B cell (primary cell): ENCODE data around the gene COPS3. TPM values are rescaled to one million over a fixed set of nuclear protein-coding genes. Genes with fewer than 3 reads are reported as not detected.

ENCODE experiments used
- ATAC-seq: fragments of 200-7000 bp; cut with Tn5 transposase; one replicate; pipeline ENCODE4 v1.10.0; 2021; ENCODE audit warnings: low read depth, mild to moderate bottlenecking, moderate number of reproducible peaks, moderate library complexity
- CTCF ChIA-PET: fragments of 350-600 bp; sonication (Branson Sonifier 250); formaldehyde crosslinking; loops from one replicate; lab custom pipeline; 2021; ENCODE audit warnings: antibody characterized with exemption, inconsistent platforms; lab: Charles Lee
- POLR2A ChIA-PET: fragments of 350-600 bp; sonication (Branson Sonifier 250); formaldehyde crosslinking; loops from one replicate; lab custom pipeline; 2021; ENCODE audit warnings: antibody characterized with exemption; lab: Charles Lee
- DNase-seq: peaks from one replicate; pipeline ENCODE4 v3.0.0; 2013
- H2AFZ ChIP-seq: 2 replicates; pipeline ENCODE4 v1.6.1; 2012; ENCODE audit warnings: mild to moderate bottlenecking, low read depth, low read length; ENCODE audit not compliant: insufficient read depth, poor library complexity, severe bottlenecking
- H3K27ac ChIP-seq, 2 donors: 1 replicate in 1 of 2; 2 replicates in 1 of 2; pipeline ENCODE4 v1.5.1; 2012 to 2013; ENCODE audit warnings: low read length in 2 of 2, mild to moderate bottlenecking in 2 of 2, moderate library complexity in 1 of 2
- H3K27me3 ChIP-seq, 4 experiments: fragments of 200-600 bp in 1 of 4; sonication (generic) in 1 of 4; replicated peaks in 1 of 4; 1 replicate in 2 of 4; 2 replicates in 2 of 4; pipeline versions ENCODE4 v1.6.1 to v1.7.0; 2013 to 2016; ENCODE audit warnings: low read length in 3 of 4, mild to moderate bottlenecking in 2 of 4, mixed read lengths in 1 of 4, moderate library complexity in 1 of 4; ENCODE audit not compliant: insufficient read depth in 4 of 4, control insufficient read depth in 3 of 4; ENCODE audit errors: control extremely low read depth in 1 of 4
- H3K36me3 ChIP-seq, 2 experiments: replicated peaks in 1 of 2; 1 replicate in 1 of 2; 2 replicates in 1 of 2; pipeline versions ENCODE4 v1.6.1 to v1.7.1; 2013; ENCODE audit warnings: low read length in 1 of 2; ENCODE audit not compliant: insufficient read depth in 2 of 2, control insufficient read depth in 1 of 2; ENCODE audit errors: control extremely low read depth in 1 of 2, extremely low read depth in 1 of 2
- H3K4me1 ChIP-seq, 2 donors: fragments of 200-600 bp in 1 of 2; sonication (generic) in 1 of 2; 1 replicate in 1 of 2; 2 replicates in 1 of 2; pipeline versions ENCODE4 v1.5.1 to v1.6.1; 2013 to 2017; ENCODE audit warnings: low read length in 2 of 2; ENCODE audit not compliant: control insufficient read depth in 2 of 2, insufficient read depth in 2 of 2
- H3K4me2 ChIP-seq: replicated peaks from 2 replicates; pipeline ENCODE3; 2012; ENCODE audit warnings: mild to moderate bottlenecking, low read depth, low read length; ENCODE audit not compliant: poor library complexity, severe bottlenecking
- H3K4me3 ChIP-seq, 5 experiments: fragments of 200-600 bp in 1 of 5; sonication (generic) in 1 of 5; 1 replicate in 3 of 5; 2 replicates in 2 of 5; pipeline versions ENCODE4 v1.5.1 to v1.7.0; 2011 to 2016; ENCODE audit warnings: low read length in 4 of 5, mild to moderate bottlenecking in 4 of 5, low read depth in 2 of 5, control low read depth in 1 of 5, moderate library complexity in 1 of 5; ENCODE audit not compliant: insufficient read depth in 1 of 5; ENCODE audit errors: control extremely low read depth in 1 of 5, extremely low read depth in 1 of 5
- H3K79me2 ChIP-seq: fragments of 200-600 bp; sonication (generic); one replicate; pipeline ENCODE4 v1.6.0; 2016; ENCODE audit warnings: low read length; ENCODE audit not compliant: control insufficient read depth, insufficient read depth
- H3K9ac ChIP-seq: fragments of 200-600 bp; sonication (generic); 2 replicates; pipeline ENCODE4 v1.6.1; 2017; ENCODE audit warnings: mild to moderate bottlenecking, low read length, moderate library complexity
- H3K9me3 ChIP-seq, 3 donors: one replicate each; pipeline versions ENCODE4 v1.6.1 to v1.7.1; 2013; ENCODE audit warnings: low read length in 2 of 3; ENCODE audit not compliant: control insufficient read depth in 2 of 3, insufficient read depth in 1 of 3; ENCODE audit errors: control extremely low read depth in 1 of 3
- H4K20me1 ChIP-seq: 2 replicates; pipeline ENCODE4 v1.6.0; 2012; ENCODE audit warnings: mild to moderate bottlenecking, low read length; ENCODE audit not compliant: insufficient read depth, control insufficient read depth, poor library complexity, severe bottlenecking
- H3K27ac Mint-ChIP-seq: one replicate; pipeline ENCODE4 v1.8.0; 2021; ENCODE audit warnings: mixed read lengths
- H3K27me3 Mint-ChIP-seq: one replicate; pipeline ENCODE4 v1.8.0; 2021; ENCODE audit warnings: mixed read lengths
- H3K4me1 Mint-ChIP-seq: one replicate; pipeline ENCODE4 v1.8.0; 2021; ENCODE audit warnings: mixed read lengths
- H3K4me3 Mint-ChIP-seq: one replicate; pipeline ENCODE4 v1.8.0; 2021; ENCODE audit warnings: mixed read lengths
- H3K9me3 Mint-ChIP-seq: one replicate; pipeline ENCODE4 v1.8.0; 2022; ENCODE audit warnings: mixed read lengths; ENCODE audit not compliant: insufficient read depth
- CTCF ChIP-seq: fragments of 200-600 bp; IDR thresholded peaks from one replicate; pipeline ENCODE4 v1.8.0; 2022; ENCODE audit warnings: antibody characterized with exemption, mild to moderate bottlenecking
- EZH2 ChIP-seq: IDR thresholded peaks from 2 replicates; pipeline ENCODE4 v1.6.1; 2012; ENCODE audit warnings: borderline replicate concordance, low read depth, mild to moderate bottlenecking, moderate library complexity, low read length; ENCODE audit not compliant: insufficient read depth, poor library complexity, severe bottlenecking
- WGBS: methylation state at CpG from one replicate; pipeline ENCODE4 v1.1.5; 2013; ENCODE audit warnings: missing lambda C conversion rate; ENCODE audit not compliant: insufficient coverage; 5-methylcytosine and 5-hydroxymethylcytosine counted together
- intact Hi-C: fragments of 100-400 bp; cut with micrococcal nuclease; formaldehyde crosslinking; loops from one replicate; pipeline ENCODE4 v1.10.0; 2022
- polyA plus RNA-seq: library from polyadenylated mRNA; depleted of rRNA; stranded (reverse); fragments of >200 nt; gene quantifications from 2 replicates; pipeline ENCODE4 v1.2.3, GENCODE V29; 2012
- total RNA-seq, 2 donors: library from RNA; stranded (reverse); fragments of 120-200 nt in 1 of 2; gene quantifications; 1 replicate in 1 of 2; 2 replicates in 1 of 2; pipeline versions ENCODE4 v1.2.3 to v1.2.4, GENCODE V29; 2013 to 2022

The COPS3 gene
- total and polyA plus RNA-seq, 2 donors (not counting 1 experiment from before 2014, with no cell fraction given) = 37.2 to 45.5 TPM

- H3K9me3 Mint-ChIP-seq = no peaks in the 10 kb centered on the region
- no peaks in the 10 kb centered on the region for H3K36me3 ChIP-seq
- H2AFZ ChIP-seq = no peak overlapping the region
- H3K27ac ChIP-seq = no peak overlapping the region
- intact Hi-C loops = no loop called here
- WGBS = no CpG with 5 or more reads among the region's 3 CpGs
- DNase-seq (no peak), ATAC-seq (no peak)
- no peaks in the 10 kb centered on the region for H3K79me2 ChIP-seq
- no peak overlapping the region for H3K27ac Mint-ChIP-seq
- H3K4me2 ChIP-seq = no peak overlapping the region
- H3K4me3 ChIP-seq = no peak overlapping the region
- H3K4me1 ChIP-seq = peaks cover 14 to 17% of the 10 kb centered on the region in 2 donors
- peaks cover 0 to 6% (median under 1%) of the 10 kb centered on the region in 4 experiments for H3K27me3 ChIP-seq
- peaks cover 20% of the 10 kb centered on the region for H3K4me1 Mint-ChIP-seq
- no peaks in the 10 kb centered on the region for H4K20me1 ChIP-seq
- no peak overlapping the region for H3K4me3 Mint-ChIP-seq
- H3K27me3 Mint-ChIP-seq = no peaks in the 10 kb centered on the region
- no peak overlapping the region for H3K9ac ChIP-seq
- CTCF ChIA-PET = no interaction called here
- POLR2A ChIA-PET = no interaction called here
- H3K9me3 ChIP-seq = no peaks in the 10 kb centered on the region
- no peak for TF ChIP-seq CTCF
- no peak for TF ChIP-seq EZH2
Observed at GRCh38 chr17:17298108-17298507, 17.1 kb upstream of the COPS3 start.

- H3K9me3 ChIP-seq = no peaks in the 10 kb centered on the region
- DNase-seq (no peak), ATAC-seq (no peak)
- peaks cover 11% of the 10 kb centered on the region in 2 donors for H3K4me1 ChIP-seq
- no peak overlapping the region for H3K9ac ChIP-seq
- no peak overlapping the region for H3K27ac ChIP-seq
- peaks cover 16% of the 10 kb centered on the region for H3K4me1 Mint-ChIP-seq
- 100% methylated on average over 2 of the region's 3 CpGs for WGBS
- H2AFZ ChIP-seq = no peak overlapping the region
- intact Hi-C loops = no loop called here
- no peaks in the 10 kb centered on the region for H3K36me3 ChIP-seq
- ChIA-PET CTCF (no interaction called here), POLR2A (no interaction called here)
- peaks cover 0 to 6% (median under 1%) of the 10 kb centered on the region in 4 experiments for H3K27me3 ChIP-seq
- H3K27ac Mint-ChIP-seq = no peak overlapping the region
- H3K79me2 ChIP-seq = no peaks in the 10 kb centered on the region
- H3K4me2 ChIP-seq = no peak overlapping the region
- H3K4me3 ChIP-seq = no peak overlapping the region
- TF ChIP-seq EZH2 (no peak), CTCF (no peak)
- H3K27me3 Mint-ChIP-seq = no peaks in the 10 kb centered on the region
- H3K4me3 Mint-ChIP-seq = no peak overlapping the region
- no peaks in the 10 kb centered on the region for H4K20me1 ChIP-seq
- no peaks in the 10 kb centered on the region for H3K9me3 Mint-ChIP-seq
Observed at GRCh38 chr17:17297217-17297616, 16.2 kb upstream of the COPS3 start.
